Epithelial cell of prostate (primary cell): ENCODE data around the gene VN1R5.

Source experiments
- DNase-seq: peaks from one replicate; pipeline ENCODE4 v3.0.0-alpha.2; 2011; ENCODE audit warnings: low read depth, low spot score
- H3K27ac ChIP-seq: fragments of 450-650 bp; 2 replicates; pipeline ENCODE4 v1.5.1; 2017; ENCODE audit warnings: mild to moderate bottlenecking

VN1R5 gene

GRCh38 chr1:247298701-247299100 is 42.8 kb downstream of the VN1R5 start:
- no peak overlapping the region for H3K27ac ChIP-seq

GRCh38 chr1:247299723-247300381 is 44.0 kb downstream of the VN1R5 start:
- no peak overlapping the region for H3K27ac ChIP-seq
- no peak for DNase-seq

More at GRCh38 chr1:247298701-247299100, 42.8 kb downstream of the VN1R5 start:
- no peak for DNase-seq

DNA sequence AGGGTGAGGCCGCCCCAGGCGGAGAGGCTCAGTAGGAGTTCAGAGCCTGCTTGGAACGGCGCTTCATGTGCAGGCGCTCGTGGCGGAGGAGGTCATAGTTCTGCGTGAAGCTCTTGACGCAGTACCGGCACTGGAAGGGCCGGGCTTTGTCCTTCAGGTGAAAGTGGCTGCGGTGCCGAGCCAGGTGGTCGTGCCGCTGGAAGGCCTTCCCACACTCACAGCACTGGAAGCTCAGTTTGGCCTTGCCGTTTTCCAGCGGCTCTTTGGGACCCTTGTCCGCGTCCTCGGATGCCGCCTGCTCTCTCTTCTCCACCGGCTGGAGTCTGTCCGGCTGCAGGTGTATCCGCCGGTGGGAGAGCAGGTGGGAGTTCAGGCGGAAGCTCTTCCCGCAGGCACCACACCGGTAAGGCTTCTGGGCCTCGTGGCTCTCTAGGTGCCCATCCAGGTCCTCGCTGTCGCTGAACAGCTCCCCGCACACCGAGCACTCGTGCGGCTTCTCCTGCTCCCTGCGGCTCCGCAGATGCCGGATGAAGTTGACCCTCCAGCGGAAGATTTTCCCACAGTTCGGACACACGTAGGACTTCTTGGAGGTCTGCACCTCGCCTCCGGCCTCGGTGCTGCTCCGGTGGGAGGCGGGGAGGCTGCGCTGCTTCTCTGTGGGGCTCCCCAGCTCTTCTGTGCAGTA is 44.8 kb downstream of the VN1R5 start:
- DNase-seq = no peak
- H3K27ac ChIP-seq = no peak overlapping the region

- DNase-seq = no peak
- no peak overlapping the region for H3K27ac ChIP-seq
Observed at GRCh38 chr1:247301176-247301540, 45.3 kb downstream of the VN1R5 start.

DNA sequence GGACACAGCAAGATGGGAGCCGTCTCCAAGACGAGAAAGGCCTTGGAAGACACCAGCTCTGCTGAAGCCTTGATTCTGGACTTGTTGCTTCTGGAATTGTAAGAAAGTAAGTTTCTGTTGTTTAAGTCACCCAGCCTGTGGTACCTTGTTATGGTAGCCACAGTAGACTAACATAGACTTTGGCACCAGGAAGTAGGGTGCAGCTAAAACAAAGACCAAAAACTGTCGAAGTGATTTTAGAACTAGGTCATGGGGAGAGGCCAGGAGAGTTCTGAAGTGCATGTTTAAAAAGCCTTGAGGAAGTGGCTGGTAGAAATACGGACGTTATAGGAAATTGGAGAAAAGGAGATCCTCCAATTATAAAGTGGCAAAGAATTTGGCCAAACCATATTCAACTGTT is 47.3 kb downstream of the VN1R5 start:
- no peak for DNase-seq
- no peak overlapping the region for H3K27ac ChIP-seq

DNA sequence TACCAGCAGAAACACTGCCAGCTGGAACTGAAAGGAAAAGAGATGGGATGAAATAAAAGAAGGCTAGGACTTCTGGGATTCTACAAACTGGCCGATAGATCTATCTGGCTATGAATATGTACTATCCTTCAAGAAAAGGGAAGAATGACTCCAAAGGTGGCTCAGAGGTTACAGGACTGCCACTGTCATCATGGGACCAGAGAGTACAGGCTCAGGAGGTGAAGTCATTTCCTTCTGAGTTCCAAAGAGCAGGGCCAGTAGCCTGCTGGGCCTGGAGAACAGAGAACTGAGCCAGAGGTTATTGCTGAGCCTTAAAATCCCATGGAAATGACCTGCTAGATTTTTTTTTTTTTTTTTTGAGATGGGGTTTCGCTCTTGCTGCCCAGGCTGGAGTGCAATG is 48.2 kb downstream of the VN1R5 start:
- H3K27ac ChIP-seq = no peak overlapping the region
- DNase-seq = no peak
